GM12878 (cell line): Measurements from ENCODE around the gene TDRD7. TPM values are rescaled to one million over a fixed set of nuclear protein-coding genes. Genes with fewer than 3 reads are reported as not detected.
A peak's percentile ranks its signal among the peaks of the same experiment; 100 is the strongest.

Source experiments
- ATAC-seq: fragments of 200-7000 bp; cut with Tn5 transposase; 3 replicates; pipeline ENCODE4 v1.9.1; 2020; ENCODE audit warnings: mild to moderate bottlenecking, moderate library complexity
- BruUV-seq: library from RNA; stranded (reverse); fragments of 400-500 nt; replicated peaks from 2 replicates; lab custom pipeline; 2021; lab: Mats Ljungman, UMichigan
- CTCF ChIA-PET: fragments of 300-600 bp; sonication (Branson Sonifier 250); formaldehyde crosslinking; extraction: SDS; loops from one replicate; lab custom pipeline; 2021; ENCODE audit warnings: inconsistent platforms; lab: Yijun Ruan, JAX
- POLR2A ChIA-PET: fragments of 350-600 bp; formaldehyde crosslinking; extraction: SDS; loops from one replicate; lab custom pipeline; 2021; ENCODE audit warnings: inconsistent platforms; lab: Charles Lee
- RAD21 ChIA-PET: fragments of 300-600 bp; sonication (Branson Sonifier 250); formaldehyde crosslinking; loops from one replicate; lab custom pipeline; 2023; ENCODE audit warnings: antibody characterized with exemption; ENCODE audit not compliant: unreplicated experiment; lab: Charles Lee
- SMC1A ChIA-PET: fragments of 300-600 bp; sonication (Branson Sonifier 250); formaldehyde crosslinking; loops from one replicate; lab custom pipeline; 2023; ENCODE audit not compliant: unreplicated experiment, uncharacterized antibody; lab: Charles Lee
- DNase-seq: peaks from one replicate; pipeline ENCODE4 v3.0.0-alpha.2; 2011; ENCODE audit warnings: low read depth, low spot score
- FAIRE-seq: peaks from 3 replicates; lab custom pipeline; 2011; peaks lifted over from hg19 to GRCh38; lab: Jason Lieb, UNC
- H2AFZ ChIP-seq: 2 replicates; pipeline ENCODE4 v1.6.0; 2011; ENCODE audit warnings: low read depth, low read length, control low read depth; ENCODE audit not compliant: control insufficient read depth
- H3K27ac ChIP-seq: 2 replicates; pipeline ENCODE4 v1.5.1; 2011; ENCODE audit warnings: control low read depth; ENCODE audit not compliant: control insufficient read depth, insufficient read depth
- H3K27me3 ChIP-seq, 2 experiments: replicated peaks in 1 of 2; 2 replicates each; pipeline versions ENCODE4 v1.6.0 to v1.6.1; 2011; ENCODE audit warnings: low read length in 1 of 2; ENCODE audit not compliant: control insufficient read depth in 2 of 2, insufficient read depth in 2 of 2
- H3K36me3 ChIP-seq, 2 experiments: 2 replicates each; pipeline ENCODE4 v1.5.1; 2011; ENCODE audit warnings: low read length in 1 of 2; ENCODE audit not compliant: control insufficient read depth in 2 of 2, insufficient read depth in 2 of 2
- H3K4me1 ChIP-seq: 2 replicates; pipeline ENCODE4 v1.6.1; 2011; ENCODE audit warnings: mild to moderate bottlenecking, low read length, moderate library complexity, mixed read lengths; ENCODE audit not compliant: control insufficient read depth, insufficient read depth
- H3K4me2 ChIP-seq: 2 replicates; pipeline ENCODE4 v1.6.0; 2011; ENCODE audit warnings: control low read depth; ENCODE audit not compliant: control insufficient read depth, insufficient read depth
- H3K4me3 ChIP-seq: fragments of 200-600 bp; sonication (generic); 2 replicates; pipeline ENCODE4 v1.5.1; 2016
- H3K79me2 ChIP-seq: 2 replicates; pipeline ENCODE4 v1.6.0; 2011; ENCODE audit warnings: low read length; ENCODE audit not compliant: control insufficient read depth, insufficient read depth
- H3K9ac ChIP-seq: 2 replicates; pipeline ENCODE4 v1.8.0; 2011; ENCODE audit warnings: low read length, control low read depth, mixed read lengths; ENCODE audit not compliant: control insufficient read depth, insufficient read depth
- H3K9me3 ChIP-seq: replicated peaks from 3 replicates; pipeline ENCODE4 v1.5.1; 2011; ENCODE audit warnings: mild to moderate bottlenecking, low read length; ENCODE audit not compliant: control insufficient read depth, insufficient read depth
- H4K20me1 ChIP-seq: 2 replicates; pipeline ENCODE4 v1.6.0; 2011; ENCODE audit not compliant: control insufficient read depth, insufficient read depth
- ATF7 ChIP-seq: fragments of 450-650 bp; IDR thresholded peaks from 2 replicates; pipeline ENCODE4 v1.6.1; 2016; ENCODE audit warnings: low read depth, mild to moderate bottlenecking
- BHLHE40 ChIP-seq, 2 experiments: fragments of 450-650 bp in 1 of 2; IDR thresholded peaks; 2 replicates each; pipeline ENCODE4 v1.6.1; 2011 to 2017; ENCODE audit warnings: low read depth in 2 of 2, borderline replicate concordance in 1 of 2, improper control_type of control experiment in 1 of 2, low read length in 1 of 2, mild to moderate bottlenecking in 1 of 2
- BMI1 ChIP-seq: fragments of 450-650 bp; IDR thresholded peaks from 2 replicates; pipeline ENCODE4 v1.6.1; 2016; ENCODE audit warnings: mild to moderate bottlenecking, moderate library complexity, borderline replicate concordance
- IRF4 ChIP-seq: IDR thresholded peaks from 2 replicates; pipeline ENCODE4 v1.6.1; 2011; ENCODE audit warnings: low read depth, low read length
- NFYA ChIP-seq: IDR thresholded peaks from 2 replicates; pipeline ENCODE4 v1.6.1; 2011; ENCODE audit warnings: low read depth, mild to moderate bottlenecking, low read length, improper control_type of control experiment, borderline replicate concordance
- PML ChIP-seq: IDR thresholded peaks from 2 replicates; pipeline ENCODE4 v1.6.1; 2012; ENCODE audit warnings: low read length, inconsistent platforms
- RB1 ChIP-seq: fragments of 450-650 bp; formaldehyde crosslinking; IDR thresholded peaks from 2 replicates; pipeline ENCODE4 v1.6.1; 2017; ENCODE audit warnings: mild to moderate bottlenecking, borderline replicate concordance
- SIN3A ChIP-seq: IDR thresholded peaks from 2 replicates; pipeline ENCODE4 v1.6.1; 2012; ENCODE audit warnings: low read depth, low read length, improper control_type of control experiment
- SREBF1 ChIP-seq: IDR thresholded peaks from 2 replicates; pipeline ENCODE4 v1.6.1; 2012; ENCODE audit warnings: mild to moderate bottlenecking, low read length
- ZNF217 ChIP-seq: fragments of 450-650 bp; IDR thresholded peaks from 2 replicates; pipeline ENCODE4 v1.6.1; 2017; ENCODE audit warnings: antibody characterized with exemption, mild to moderate bottlenecking
- ZNF24 ChIP-seq: fragments of 450-650 bp; IDR thresholded peaks from 2 replicates; pipeline ENCODE4 v1.6.1; 2017; ENCODE audit warnings: antibody characterized with exemption, mild to moderate bottlenecking
- WGBS: methylation state at CpG from one replicate; pipeline ENCODE4 v1.1.6; 2016; ENCODE audit warnings: low lambda C conversion rate; ENCODE audit not compliant: insufficient replicate concordance, insufficient coverage; ENCODE audit errors: missing lambda C conversion rate; 5-methylcytosine and 5-hydroxymethylcytosine counted together
- in situ Hi-C: fragments of 300-500 bp; cut with MboI; formaldehyde crosslinking; loops from 9 replicates; pipeline ENCODE4 v1.14.3; 2018; ENCODE audit warnings: mixed read lengths
- intact Hi-C: fragments of 100-400 bp; cut with micrococcal nuclease; formaldehyde crosslinking; loops from one replicate; pipeline ENCODE4 v1.14.2; 2022; ENCODE audit not compliant: unreplicated experiment
- polyA plus RNA-seq, 11 experiments: library from polyadenylated mRNA; depleted of rRNA in 4 of 11; unstranded in 6 of 11; stranded (reverse) in 5 of 11; fragments of >200 nt; fragmentation: Nextera tagmentation in 4 of 11; fragmentation: Illumina TruSeq in 1 of 11; extraction: Ambion mirVana in 4 of 11; extraction: Trizol in 1 of 11; gene quantifications; 1 replicate in 1 of 11; 2 replicates in 10 of 11; pipeline versions ENCODE4 v1.2.1 to v1.2.3, GENCODE V29; 2011 to 2016; ENCODE audit warnings: inconsistent platforms in 2 of 11, missing spikeins in 2 of 11, low read depth in 1 of 11
- total RNA-seq, 4 experiments: library from RNA; depleted of rRNA in 3 of 4; stranded (reverse); fragments of >200 nt in 3 of 4; fragmentation: Illumina TruSeq in 1 of 4; extraction: Trizol in 1 of 4; gene quantifications; 2 replicates each; pipeline versions ENCODE4 v1.2.1 to v1.2.3, GENCODE V29; 2013 to 2021
- TF ChIP-seq, protein P1 (sequence below): IDR thresholded peaks from 2 replicates; pipeline ENCODE4 v1.6.1; 2011; ENCODE audit warnings: low read depth, mild to moderate bottlenecking, low read length, moderate library complexity, borderline replicate concordance; ENCODE audit errors: extremely low read depth
- TF ChIP-seq, protein P2 (sequence below): fragments of 450-650 bp; IDR thresholded peaks from 2 replicates; pipeline ENCODE4 v1.6.1; 2016; ENCODE audit warnings: mild to moderate bottlenecking, moderate library complexity, borderline replicate concordance
- TF ChIP-seq, protein P3 (sequence below), 3 experiments: IDR thresholded peaks in 2 of 3; conservative IDR thresholded peaks in 1 of 3; 2 replicates each; pipeline ENCODE4 v1.5.1; 2011; ENCODE audit warnings: low read depth in 3 of 3, low read length in 3 of 3, mild to moderate bottlenecking in 3 of 3, control low read depth in 2 of 3, moderate library complexity in 2 of 3, inconsistent platforms in 1 of 3, mixed read lengths in 1 of 3; ENCODE audit not compliant: control insufficient read depth in 2 of 3, insufficient read depth in 1 of 3; ENCODE audit errors: extremely low read depth in 1 of 3

TDRD7 gene
- total and polyA plus RNA-seq, 10 of the 15 experiments (the other 5 are each of a cell fraction or from before 2014, with no cell fraction given) = 5.7 to 26.4 (median 16.2) TPM

DNA sequence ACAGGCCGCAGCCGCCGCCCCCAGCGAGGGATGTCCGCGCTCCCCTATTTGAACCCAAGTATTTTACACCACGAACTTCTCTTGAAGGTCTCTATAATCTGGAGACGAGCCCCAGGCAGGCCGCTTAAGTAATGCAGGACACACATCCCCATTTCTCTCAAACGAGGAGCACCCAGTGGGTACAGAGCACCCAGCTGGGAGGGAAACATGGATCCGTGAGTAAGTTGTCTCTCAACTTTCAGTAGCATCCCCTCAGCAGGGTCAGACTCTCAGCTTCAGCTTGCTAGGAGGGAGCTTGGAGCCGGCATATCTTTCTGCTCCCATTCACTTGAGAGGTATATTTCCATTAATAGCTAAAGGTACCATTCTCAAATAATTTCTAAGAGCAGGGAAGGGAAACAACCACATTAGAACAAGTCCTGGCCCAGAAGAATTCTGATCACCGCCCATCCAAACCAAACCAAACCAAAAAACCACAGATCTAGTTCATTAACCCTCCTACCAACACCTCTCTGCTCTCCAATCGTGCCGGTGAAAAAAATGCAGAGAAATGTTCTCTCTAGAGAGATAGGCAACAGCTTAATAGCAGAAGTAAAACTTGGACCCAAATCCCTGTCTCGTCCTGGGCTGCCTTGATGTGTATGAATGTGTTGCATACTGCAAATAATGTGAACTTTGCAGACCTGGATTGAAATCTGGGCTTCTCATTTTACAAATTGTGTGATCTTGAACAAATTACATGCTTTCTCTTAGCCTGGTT lies 910 bp downstream of the TDRD7 start:
- TSS peak; percentile 52 for BruUV-seq
- POLR2A ChIA-PET = interaction anchor here (0.6 to 1.6 kb wide), 8 partner anchors 25 to 506 kb away, joined by 3 to 6 read pairs (median 4); partner anchors contain the start of genes NCBP1, TMOD1 and TSTD2
- CTCF ChIA-PET = interaction anchor here (0.6 to 16.4 kb wide), 18 partner anchors 10 to 1019 kb away, joined by 3 to 157 read pairs (median 4); partner anchors contain the start of genes TMOD1 and ZNF782
- DNase-seq (no peak), ATAC-seq (peak; percentile 54), FAIRE-seq (no peak)
- Histone ChIP-seq H3K36me3 (no peaks in the 10 kb centered on the region), H3K4me2 (peak overlapping the region; percentile 53), H2AFZ (peak overlapping the region; percentile 81), H3K9me3 (no peaks in the 10 kb centered on the region), H4K20me1 (no peaks in the 10 kb centered on the region; the same call in 1 of the 2 replicates), H3K79me2 (peaks cover 14% of the 10 kb centered on the region), H3K9ac (peak overlapping the region; percentile 81), H3K4me1 (peaks cover 3% of the 10 kb centered on the region; the same call in 1 of the 2 replicates), H3K27me3 (no peaks in the 10 kb centered on the region; a peak in 1 of 4 replicates), H3K27ac (peak overlapping the region; percentile 23), H3K4me3 (peak overlapping the region; percentile 86)
- SMC1A ChIA-PET = interaction anchor here (0.7 to 5.3 kb wide), 19 partner anchors 8 to 558 kb away, joined by 3 to 31 read pairs (median 4); partner anchors contain the start of genes TSTD2 and ZNF782
- 3% methylated on average over 16 of the region's 16 CpGs for WGBS
- in situ Hi-C loops = loop anchor here (5.0 kb wide), 2 partner anchors 49 to 204 kb away; no protein-coding TSS in a partner anchor
- RAD21 ChIA-PET = interaction anchor here (0.7 to 3.1 kb wide), 12 partner anchors 9 to 226 kb away, joined by 3 to 21 read pairs (median 4); partner anchors contain the start of gene TMOD1
- intact Hi-C loops = loop anchor here (2.0 to 5.0 kb wide), 2 partner anchors 89 to 186 kb away; partner anchors contain the start of gene TMOD1
- TF ChIP-seq RB1 (no peak), ATF7 (0 out of 2 replicates have a peak, but pooled peaks have one; percentile 14), BMI1 (no peak), PML (no peak), SIN3A (no peak), IRF4 (no peak), BHLHE40 (IDR thresholded peaks at IDR 0.05; ENCODE audit: borderline replicate concordance in 1 of 2, low read depth in 2 of 2, low read length in 1 of 2) (no peak; a peak in 2 of 4 replicates), SREBF1 (no peak), ZNF24 (no peak), NFYA (no peak), ZNF217 (no peak)
- TF ChIP-seq, protein P1, sequence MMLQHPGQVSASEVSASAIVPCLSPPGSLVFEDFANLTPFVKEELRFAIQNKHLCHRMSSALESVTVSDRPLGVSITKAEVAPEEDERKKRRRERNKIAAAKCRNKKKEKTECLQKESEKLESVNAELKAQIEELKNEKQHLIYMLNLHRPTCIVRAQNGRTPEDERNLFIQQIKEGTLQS = no peak
- TF ChIP-seq, protein P2, sequence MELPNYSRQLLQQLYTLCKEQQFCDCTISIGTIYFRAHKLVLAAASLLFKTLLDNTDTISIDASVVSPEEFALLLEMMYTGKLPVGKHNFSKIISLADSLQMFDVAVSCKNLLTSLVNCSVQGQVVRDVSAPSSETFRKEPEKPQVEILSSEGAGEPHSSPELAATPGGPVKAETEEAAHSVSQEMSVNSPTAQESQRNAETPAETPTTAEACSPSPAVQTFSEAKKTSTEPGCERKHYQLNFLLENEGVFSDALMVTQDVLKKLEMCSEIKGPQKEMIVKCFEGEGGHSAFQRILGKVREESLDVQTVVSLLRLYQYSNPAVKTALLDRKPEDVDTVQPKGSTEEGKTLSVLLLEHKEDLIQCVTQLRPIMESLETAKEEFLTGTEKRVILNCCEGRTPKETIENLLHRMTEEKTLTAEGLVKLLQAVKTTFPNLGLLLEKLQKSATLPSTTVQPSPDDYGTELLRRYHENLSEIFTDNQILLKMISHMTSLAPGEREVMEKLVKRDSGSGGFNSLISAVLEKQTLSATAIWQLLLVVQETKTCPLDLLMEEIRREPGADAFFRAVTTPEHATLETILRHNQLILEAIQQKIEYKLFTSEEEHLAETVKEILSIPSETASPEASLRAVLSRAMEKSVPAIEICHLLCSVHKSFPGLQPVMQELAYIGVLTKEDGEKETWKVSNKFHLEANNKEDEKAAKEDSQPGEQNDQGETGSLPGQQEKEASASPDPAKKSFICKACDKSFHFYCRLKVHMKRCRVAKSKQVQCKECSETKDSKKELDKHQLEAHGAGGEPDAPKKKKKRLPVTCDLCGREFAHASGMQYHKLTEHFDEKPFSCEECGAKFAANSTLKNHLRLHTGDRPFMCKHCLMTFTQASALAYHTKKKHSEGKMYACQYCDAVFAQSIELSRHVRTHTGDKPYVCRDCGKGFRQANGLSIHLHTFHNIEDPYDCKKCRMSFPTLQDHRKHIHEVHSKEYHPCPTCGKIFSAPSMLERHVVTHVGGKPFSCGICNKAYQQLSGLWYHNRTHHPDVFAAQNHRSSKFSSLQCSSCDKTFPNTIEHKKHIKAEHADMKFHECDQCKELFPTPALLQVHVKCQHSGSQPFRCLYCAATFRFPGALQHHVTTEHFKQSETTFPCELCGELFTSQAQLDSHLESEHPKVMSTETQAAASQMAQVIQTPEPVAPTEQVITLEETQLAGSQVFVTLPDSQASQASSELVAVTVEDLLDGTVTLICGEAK = peak; percentile 15; the same call in 1 of the 2 replicates
- TF ChIP-seq, protein P3, sequence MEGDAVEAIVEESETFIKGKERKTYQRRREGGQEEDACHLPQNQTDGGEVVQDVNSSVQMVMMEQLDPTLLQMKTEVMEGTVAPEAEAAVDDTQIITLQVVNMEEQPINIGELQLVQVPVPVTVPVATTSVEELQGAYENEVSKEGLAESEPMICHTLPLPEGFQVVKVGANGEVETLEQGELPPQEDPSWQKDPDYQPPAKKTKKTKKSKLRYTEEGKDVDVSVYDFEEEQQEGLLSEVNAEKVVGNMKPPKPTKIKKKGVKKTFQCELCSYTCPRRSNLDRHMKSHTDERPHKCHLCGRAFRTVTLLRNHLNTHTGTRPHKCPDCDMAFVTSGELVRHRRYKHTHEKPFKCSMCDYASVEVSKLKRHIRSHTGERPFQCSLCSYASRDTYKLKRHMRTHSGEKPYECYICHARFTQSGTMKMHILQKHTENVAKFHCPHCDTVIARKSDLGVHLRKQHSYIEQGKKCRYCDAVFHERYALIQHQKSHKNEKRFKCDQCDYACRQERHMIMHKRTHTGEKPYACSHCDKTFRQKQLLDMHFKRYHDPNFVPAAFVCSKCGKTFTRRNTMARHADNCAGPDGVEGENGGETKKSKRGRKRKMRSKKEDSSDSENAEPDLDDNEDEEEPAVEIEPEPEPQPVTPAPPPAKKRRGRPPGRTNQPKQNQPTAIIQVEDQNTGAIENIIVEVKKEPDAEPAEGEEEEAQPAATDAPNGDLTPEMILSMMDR (IDR thresholded peaks at IDR 0.05 in 2 of 3, conservative IDR thresholded peaks at IDR 0.05 in 1 of 3; ENCODE audit: control insufficient read depth in 2 of 3, extremely low read depth in 1 of 3, insufficient read depth in 1 of 3, low read depth in 3 of 3, low read length in 3 of 3) = no peak
